Stimulated activated CD8-positive, alpha-beta memory T cell treated with anti-CD3 and anti-CD28 coated beads, Interleukin-4, amount 100 ng/mL, for 1 hour (primary cell): ENCODE data around the gene TRPM5.

Source experiments
- DNase-seq, 2 donors: peaks; one replicate each; pipeline ENCODE4 v3.0.0-alpha.2; 2020; ENCODE audit warnings: low read depth in 2 of 2, low spot score in 1 of 2

Gene TRPM5

DNA sequence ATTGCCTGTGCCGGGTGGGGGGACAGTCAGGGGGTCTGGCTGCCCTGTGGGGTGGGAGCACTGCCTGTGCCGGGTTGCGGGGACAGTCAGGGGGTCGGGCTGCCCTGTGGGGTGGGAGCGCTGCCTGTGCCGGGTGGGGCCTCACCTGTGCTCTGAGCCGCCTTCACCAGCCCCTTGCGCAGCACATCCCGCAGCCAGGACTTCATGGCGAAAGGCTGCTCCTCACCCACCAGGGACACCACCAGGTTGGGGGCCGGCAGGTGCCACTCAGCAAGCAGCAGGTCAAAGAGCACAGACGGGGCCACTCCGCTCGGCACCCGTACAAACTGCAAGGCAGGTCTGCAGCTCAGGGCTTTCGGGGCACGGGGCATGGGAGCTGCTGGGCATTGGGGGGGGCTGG is 22.3 kb downstream of the TRPM5 start:
- DNase-seq = no peak

DNA sequence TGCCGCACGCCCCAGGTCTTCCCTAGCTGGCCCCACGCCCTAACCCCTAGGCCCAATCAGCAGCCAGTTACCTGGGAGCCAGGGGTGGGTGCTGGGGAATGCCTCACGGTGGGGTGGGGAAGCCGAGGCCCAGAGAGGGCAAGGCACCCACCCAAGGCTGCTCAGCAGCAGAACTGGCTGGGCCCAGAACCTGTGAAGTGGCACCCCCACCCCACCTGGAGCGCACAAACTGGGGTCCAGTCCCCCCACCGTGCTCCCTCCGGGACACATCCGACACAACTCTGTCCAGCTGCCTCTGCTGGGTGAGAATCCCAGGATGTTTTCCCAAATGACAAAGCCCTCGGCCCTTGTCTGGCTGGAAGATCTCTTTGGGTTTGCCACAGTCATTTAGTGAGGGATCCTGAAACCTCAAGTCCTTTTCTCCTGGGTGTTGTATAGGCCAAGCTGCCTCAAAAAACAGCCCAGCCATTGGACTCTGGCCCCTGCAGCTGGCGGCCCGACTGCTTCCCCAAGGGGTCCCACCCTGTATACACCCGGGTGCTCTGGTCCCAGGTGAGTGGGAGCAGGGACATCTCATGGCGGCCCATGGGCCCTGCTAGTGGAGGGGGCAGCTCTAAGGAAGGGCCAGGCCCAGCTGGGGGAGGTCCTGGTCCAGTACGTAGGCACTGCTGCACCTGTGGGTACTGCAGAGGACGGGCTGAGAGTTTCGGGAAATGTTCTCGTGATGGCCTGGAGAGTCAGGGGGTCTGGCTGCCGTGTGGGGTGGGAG is 22.9 kb downstream of the TRPM5 start:
- DNase-seq = no peak

DNA sequence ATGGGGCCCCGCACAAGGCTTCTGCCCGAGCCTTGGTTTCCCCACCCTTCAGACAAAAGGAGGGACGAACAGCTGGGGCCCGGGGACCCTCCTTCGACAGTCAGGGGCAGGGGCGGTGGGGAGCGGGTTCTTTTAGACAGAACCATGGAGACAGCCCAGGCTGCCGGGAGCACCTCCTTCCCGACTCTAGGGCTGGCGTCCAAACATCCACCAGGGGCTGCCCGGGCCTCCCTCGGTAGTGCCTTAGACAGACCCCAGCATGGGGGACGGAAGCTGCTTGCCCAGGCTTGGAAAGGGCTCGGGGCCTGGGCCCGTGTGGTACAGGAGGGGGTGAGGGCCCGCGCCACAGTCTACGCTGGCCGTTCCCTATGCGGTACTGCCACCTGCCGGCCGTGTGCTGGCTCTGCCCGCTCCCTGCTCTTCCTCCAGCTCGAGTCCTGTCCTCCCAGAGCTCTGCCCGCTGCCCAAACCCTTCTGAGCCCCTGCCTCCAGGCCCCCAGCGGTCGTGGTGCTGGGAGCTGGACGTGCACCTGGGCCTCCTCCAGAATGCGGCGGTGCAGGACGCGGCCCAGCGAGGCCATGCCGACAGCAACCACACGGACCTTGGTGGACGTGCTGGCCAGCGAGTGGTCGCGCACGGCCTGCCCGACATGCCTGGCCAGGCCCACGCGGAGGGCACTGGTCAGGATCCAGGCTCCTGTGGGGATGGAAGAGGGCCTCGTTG is 23.6 kb downstream of the TRPM5 start:
- peak; percentile 42 to 46 for DNase-seq

DNA sequence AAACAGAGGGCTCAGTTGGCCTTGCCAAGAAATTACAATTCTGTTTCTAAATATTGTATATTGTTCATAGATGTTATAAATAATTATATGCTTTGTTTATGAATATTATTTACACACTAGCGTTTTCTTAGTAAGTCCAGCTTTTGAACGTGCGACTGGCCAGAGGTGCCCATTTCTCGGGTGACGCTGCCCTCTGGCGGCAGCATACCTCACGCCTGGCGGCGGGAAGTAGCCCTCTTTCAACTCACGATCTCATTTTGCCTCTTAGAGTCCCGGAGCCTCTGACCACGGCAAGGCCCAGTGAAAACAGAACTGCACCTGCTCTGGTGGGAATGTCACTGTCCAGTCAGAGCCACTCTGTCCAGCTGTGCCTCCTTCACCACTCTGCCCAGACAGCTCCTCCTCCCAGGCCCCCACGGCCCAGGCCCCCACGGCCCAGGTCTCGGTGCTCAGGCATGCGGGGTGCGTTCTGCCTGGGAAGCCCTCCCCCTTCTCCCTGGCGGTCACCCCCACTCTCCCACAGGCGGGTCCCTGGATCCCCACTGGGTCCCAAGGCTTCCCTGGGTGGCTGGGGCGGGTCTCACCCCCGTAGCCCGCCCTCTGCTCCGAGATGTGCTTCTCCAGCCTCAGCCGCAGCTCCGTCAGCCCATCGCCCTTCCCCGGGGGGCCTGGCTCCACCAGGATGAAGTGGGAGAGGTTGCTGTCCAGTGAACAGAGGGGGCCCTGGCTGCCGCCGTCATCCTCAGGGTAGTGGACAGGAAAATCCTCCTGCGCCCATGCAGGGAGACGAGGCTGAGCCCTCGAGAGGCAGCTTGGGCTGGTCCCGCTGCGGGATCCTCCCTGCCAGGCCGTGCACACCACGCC is 24.4 kb downstream of the TRPM5 start:
- DNase-seq = peak in 1 of 2 donors; percentile 31

DNA sequence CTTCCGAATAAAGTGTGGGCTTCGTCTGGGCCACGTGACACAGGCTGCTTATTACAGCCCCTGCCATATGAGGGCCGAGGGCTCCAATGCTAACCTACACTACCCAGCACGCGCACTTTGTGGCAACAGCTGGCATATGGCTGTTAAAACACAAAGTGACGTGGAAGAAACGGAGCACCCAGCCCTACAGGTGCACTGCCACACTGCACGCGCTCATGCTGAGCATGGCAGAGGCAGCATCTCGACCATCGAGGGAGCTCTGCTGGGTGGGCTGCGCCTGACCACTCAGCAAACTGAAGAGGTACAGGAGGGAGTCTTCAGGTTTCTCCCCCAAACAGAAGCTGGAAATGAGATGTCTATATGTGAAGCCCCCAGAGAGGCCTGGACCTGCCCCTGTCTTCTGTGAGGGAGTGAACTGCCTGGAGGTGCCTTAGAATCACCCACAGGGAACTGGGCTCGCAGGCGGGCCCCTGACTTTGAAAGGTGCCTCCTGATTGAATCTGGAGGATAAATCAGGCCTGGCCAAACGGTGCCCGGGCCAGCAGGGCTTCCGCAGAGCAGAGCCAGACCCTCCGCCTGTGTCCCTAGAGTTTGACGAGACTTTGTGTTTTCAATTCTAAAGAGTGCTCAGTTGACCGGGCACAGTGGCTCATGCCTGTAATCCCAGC is 25.5 kb downstream of the TRPM5 start:
- DNase-seq = no peak

DNA sequence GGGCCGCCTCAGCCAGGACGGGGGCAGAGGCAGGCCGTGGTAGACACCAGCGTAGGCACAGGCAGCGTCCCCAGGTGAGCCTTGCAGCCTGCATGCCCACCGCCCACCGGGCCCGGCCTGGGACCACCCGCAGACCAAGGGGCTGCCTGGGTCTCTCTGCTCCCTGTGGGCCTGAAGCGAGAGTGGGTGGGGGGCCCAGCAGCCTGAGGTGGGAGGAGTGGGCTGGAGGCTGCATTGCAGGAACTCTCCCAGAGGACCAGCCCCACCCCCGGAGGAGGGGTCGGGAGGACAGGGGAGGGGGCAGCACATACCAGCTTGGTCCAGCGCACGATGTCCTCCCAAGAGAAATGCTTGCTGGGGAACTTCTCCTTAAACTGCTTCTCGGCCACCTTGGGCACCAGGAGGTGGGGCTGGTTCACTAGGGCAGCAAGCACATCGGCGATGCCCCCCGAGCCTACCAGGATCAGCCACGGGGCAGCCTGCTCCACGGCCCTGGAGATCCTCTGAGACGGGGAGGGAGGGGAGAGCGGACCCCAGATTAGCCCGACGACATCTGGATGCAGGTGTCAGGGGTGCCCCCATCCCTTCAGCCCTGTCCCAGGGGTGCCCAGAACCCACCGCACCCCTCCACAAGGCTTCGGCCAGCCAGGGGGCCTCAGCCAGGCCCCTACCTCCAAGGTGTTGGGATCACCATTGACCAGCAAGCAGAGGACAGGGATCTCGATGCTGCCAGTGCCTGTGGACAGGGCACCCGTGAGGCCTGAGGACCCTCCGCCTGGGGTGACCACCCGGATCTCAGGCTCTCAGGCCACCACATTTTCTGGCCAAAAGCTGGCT is 26.2 kb downstream of the TRPM5 start:
- no peak for DNase-seq

DNA sequence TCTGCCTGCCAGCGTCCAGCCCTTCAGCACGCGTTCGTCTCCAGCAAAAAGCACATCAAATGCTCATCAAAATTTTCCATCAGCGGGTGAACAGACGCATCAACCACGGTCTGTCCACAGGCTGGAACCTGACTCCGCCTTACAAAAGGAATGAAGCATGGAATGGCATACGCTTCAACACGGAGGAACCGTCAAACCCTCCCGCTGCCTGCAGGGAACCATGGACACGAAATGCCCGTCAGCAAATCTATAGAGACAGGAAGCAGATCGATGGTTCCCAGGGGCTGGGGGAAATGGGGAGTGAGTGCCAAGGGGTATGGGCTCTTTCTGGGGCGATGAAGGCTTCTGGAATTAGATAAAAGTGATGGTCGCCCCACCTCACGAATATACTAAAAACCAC is 27.5 kb downstream of the TRPM5 start:
- DNase-seq = no peak

DNA sequence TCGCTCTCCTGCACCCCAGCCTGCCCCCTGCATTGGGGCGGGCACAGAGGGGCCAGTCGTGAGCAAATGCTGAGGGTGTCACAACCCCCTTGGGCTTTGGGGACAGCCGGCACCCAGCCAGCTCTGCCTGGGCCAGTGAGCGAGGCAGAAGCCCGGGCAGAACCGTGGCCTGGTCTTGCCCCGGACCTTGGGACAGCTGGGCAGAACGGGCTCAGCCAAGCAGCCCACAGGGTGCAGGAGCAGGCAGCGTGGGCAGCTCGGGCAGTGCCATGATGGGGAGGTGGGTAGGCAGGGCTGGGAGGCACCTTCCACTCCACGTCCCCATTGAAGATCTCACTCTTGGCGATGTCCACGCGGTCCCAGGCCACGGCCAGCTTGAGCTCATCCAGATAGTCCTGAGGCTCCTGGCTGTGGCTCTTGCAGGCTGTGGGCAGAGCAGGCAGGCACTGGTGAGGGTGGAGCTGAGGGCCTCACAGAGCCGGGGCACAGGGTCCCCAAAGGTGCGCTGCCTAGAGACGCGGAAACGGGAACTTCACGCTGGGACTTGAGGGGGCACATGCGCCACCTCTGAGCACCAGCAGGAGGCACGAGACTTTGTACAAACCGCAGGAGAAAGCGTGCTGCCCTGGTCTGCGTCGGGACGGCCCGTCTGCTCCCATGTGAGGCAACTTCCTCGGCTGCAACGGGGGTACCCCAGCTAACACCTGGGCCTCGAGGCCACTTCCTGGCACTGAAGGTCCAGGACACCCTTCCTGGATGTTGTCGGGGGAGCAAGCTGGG is 28.5 kb downstream of the TRPM5 start:
- DNase-seq = no peak

DNA sequence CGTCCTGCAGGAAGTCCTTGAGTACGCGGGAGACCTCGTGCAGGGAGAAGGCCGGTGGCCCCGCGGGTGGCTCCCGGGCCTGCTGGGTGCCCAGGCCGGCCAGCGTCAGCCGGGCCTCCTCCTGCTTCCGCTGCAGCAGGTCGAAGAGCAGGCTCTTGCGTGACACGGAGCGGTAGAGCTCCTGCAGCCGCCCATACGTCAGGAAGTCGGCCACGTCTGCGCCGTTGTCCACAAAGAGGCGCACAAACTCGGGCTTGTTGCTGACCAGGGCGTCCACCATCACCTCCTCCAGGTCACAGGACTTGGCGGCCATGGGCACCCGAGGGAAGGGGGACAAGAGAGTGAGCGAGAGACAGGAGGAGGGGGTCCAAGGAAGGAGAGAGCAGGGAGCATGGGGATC is 29.1 kb downstream of the TRPM5 start:
- DNase-seq = no peak

DNA sequence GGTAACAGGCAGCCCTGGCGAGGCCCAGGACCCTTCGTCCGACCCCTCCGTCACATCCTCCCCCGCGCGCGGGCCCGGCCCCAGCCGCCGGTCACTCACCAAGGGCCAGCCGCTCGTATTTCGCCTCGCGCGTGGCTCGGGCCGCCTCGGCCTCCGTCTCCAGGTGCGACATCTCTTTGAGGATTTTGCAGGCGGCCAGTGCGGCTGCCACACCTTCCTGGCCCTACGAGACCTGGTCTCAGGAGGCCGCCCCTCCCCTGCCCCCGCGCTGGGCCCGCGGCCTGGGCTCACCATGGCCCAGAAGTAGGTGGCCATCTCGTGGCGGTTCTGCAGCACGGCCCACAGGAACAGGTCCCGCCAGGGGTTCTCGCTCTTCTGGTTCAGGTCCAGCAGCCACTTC is 29.7 kb downstream of the TRPM5 start:
- DNase-seq = no peak

DNA sequence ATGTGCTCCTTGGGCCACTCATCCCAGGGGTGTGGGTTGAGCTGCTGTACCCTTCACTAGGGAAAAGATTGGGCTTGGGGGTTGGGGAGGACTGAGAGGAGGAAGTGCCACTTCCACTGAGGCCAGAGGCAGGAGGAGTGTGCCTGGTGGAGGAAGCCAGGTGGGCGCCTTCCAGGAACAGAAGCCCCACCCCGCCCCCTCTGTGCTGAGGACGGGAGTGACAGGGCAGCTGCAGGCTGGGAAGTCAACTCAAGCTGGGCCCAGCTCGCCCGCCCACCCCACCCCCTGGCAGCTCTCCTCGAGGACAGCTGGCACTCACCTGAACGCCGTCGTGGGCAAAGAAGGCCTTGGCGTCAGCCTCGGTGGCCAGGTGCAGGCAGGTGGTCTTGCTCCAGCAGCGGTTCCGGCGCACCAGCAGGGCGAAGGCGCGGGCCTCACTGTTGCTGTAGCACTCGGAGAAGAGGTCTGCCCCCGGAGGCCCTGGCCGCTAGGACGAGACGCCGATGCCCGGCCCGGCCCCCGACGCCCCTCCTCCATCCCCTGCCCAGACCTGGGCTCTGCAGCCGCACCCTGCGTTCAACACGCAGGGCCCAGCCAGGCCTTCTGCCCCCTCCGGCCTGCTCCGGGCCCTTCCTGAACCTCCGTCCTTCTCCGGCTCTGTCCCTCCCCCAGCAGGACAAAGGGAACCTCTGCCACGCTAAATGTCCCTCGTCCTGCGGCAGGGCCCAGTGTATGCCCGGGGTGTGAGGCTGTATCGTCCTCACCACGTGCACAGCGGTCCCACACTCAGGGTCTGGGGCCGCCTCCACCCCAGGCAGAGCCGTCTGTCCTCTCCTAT is 30.4 kb downstream of the TRPM5 start:
- DNase-seq = no peak

DNA sequence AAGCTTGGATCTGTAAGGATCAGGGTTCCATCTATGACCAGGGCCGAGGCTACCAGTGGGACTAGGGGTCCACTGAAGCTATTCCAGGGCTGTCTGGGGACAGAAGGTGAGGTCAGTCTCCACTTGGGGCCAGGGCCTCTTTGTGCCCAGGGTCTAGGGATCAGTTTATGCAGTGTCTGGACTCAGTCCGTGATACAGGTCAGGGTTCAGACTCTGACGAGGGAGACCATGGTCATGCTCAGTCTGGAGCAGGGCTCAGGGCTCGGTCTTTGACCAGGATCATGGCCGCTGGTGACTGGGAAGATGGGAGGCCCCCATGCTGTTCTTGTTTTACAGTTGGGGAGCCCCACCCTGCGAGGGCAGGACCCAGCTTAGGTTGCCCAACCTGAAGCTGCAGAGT is 32.0 kb downstream of the TRPM5 start:
- no peak for DNase-seq

DNA sequence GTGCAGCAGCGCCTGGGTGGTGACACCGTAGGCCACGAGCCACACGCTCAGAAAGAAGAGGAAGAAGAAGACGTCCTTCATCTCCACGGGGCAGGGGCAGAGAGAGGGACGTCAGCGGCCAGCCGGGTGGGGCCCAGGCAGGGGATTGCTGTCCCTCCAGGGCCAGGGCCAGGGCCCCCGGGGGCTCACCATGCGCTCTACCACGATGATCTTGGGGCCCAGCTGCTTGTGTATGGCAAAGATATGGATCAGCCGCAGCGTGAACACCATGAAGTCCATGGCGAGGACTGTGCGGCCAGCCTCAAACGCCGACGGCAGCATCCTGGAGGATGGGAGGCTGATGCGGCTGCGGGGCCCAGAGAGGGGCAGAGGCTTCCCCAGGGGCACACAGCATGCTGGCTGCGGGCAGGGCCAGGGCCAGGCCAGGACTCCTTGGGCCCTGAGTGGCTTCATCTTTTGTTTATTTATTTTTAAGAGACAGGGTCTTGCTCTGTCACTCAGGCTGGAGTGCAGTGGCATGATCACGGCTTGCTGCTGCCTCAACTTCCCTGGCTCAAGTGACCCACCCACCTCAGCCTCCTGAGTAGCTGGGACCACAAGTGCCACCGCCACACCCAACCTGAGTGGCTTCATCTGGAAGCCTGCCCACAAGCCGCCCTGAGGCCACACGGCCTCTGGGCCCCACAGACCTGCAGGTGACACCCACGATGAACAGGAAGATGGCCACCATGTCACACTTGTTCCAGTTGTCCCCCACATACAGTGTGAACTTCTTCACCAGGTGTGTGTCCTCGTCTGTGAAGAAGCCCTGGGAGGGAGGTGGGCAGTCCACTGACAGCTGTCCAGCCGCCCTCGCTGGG is 32.6 kb downstream of the TRPM5 start:
- no peak for DNase-seq

DNA sequence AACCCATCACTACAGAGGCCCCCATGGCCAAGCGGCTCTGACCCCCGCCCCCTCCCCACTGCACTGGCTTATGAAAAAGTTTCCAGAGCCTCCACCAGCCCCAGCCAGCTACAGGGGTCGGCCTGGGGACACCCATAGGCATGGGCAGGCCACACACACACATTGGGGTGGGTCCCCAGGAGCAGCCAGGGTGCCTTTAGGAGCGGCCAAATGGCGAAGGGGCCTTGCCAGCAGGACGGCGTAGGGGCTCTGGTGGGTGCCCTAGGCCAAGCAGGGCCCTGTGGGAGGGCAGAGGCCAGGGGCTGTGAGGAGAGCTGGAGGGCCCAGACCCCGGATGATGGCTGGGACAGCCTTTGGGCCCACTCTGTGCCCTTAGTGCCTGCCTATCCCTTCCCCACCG is 33.7 kb downstream of the TRPM5 start:
- no peak for DNase-seq

DNA sequence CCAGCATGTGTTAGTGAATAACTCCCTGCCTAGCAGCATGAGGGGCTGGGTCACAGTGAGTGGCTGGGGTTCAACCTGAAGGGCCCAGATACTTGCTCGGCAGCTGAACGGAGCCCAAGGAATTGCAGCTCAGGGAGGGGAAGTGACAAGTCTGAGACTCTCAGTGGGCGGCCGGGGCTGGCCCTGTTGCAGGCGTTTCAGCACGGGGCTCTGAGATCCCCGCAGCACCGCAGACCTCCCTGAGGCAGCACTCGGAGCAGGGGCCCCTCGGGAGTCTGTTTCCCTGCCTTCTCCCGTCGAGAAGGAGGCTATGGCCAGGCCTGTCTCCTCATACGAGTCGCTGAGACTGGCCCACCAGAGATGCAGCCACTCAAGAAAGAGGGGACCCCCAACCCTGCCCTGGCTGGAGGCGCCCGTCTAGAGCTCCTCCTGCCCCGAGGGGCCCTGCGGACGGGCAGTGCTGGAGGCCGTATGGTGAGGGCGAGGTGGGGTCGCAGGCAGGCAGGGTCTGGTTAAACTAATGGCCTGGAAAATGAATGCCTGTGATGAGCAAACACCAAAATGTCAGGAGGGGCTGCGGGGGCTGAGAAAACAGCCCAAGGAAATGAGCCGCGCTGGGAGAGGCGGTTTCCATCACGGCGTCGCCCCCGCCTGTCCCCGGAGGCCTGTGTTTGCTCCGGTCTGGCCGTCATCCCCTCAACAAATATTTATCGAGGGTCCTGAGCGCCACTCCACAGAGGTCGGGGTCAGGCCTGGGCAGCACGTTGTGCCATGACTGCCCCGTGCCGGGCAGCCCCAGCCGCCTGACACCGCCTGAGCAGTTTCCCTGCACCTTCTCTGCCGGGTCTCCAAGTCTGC is 34.5 kb downstream of the TRPM5 start:
- no peak for DNase-seq

DNA sequence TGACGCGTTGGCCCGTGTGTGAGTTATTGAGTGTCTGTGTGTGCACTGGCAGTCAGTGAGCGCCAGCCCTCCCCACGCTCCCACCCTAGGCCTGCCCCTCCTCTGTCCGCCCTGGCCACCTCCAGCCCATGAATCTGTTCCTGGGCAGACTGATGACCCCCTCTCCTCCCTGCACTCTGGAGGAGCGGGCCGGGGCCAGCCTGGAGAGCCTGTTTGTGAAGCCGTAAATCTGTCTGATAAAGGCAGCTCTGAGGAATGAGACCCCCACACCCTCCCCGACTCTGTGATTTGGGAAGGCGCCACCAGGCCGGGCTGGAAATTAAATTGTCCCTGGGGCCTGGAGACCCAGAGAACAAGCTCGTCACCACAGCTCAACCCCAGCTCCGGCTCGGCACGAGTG is 35.2 kb downstream of the TRPM5 start:
- DNase-seq = no peak

DNA sequence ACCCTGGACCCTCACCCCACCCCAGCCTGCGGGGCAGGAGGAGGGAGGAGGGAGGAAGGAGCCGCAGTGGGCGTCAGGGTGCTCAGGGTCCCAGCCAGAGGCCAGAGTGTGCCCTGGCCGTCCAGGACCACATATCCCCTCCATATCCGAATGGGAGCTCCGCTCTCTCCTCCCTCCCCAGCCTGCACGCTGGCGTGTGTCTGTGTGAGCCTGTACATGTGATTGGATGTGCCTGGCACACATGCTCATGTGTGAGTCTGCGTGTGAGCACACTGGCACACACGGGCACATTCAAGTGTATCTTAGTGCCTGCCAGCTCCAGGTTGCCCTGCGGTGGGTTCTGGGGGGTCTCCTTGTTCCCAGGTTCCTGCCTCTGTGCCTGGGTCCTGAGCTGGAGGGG is 35.6 kb downstream of the TRPM5 start:
- DNase-seq = no peak
